Right lobe of liver (tissue), 4 donors: ENCODE measurements around the gene C4A.
"Not testable (repeated sequence)": the region's sequence is repeated elsewhere in the genome, so short reads cannot be mapped to it uniquely, and the experiment has no call there.

Experiments
- CTCF ChIP-seq, 4 donors: fragments of 200-600 bp in 3 of 4; fragments of 450-650 bp in 1 of 4; IDR thresholded peaks; one replicate each; pipeline versions ENCODE4 v1.5.1 to v1.8.0; 2016 to 2022; ENCODE audit warnings: antibody characterized with exemption in 4 of 4, mild to moderate bottlenecking in 2 of 4
- POLR2A ChIP-seq: fragments of 450-650 bp; IDR thresholded peaks from one replicate; pipeline ENCODE4 v1.6.1; 2017; ENCODE audit warnings: antibody characterized with exemption, mild to moderate bottlenecking
- donor health status: DM: no; HTN: no; CAD: no.
- donor health status: DM: no; HTN: no; CAD: no.
- donor health status: DM: no; HTN: yes; CAD: no.

GRCh38 chr6:32040299-32041049, 58.6 kb downstream of the C4A start:
- not testable (repeated sequence) for TF ChIP-seq CTCF (IDR thresholded peaks at IDR 0.05); POLR2A
